K562 (cell line): ENCODE measurements around the gene SDHAF1. TPM values are rescaled to one million over a fixed set of nuclear protein-coding genes. Genes with fewer than 3 reads are reported as not detected.

Source experiments
- BRD4 ChIP-seq: fragments of 200-600 bp; sonication (generic); IDR thresholded peaks from 2 replicates; pipeline ENCODE4 v1.6.1; 2017; ENCODE audit warnings: inconsistent platforms
- CREB1 ChIP-seq, 2 experiments: sonication (generic) in 1 of 2; formaldehyde crosslinking in 1 of 2; IDR thresholded peaks; 2 replicates each; pipeline versions ENCODE4 v1.6.1 to v1.8.0; 2012 to 2022; ENCODE audit warnings: inconsistent platforms in 1 of 2, mild to moderate bottlenecking in 1 of 2, missing genetic modification reagents in 1 of 2, moderate library complexity in 1 of 2
- ETS2 ChIP-seq: IDR thresholded peaks from 2 replicates; pipeline ENCODE4 v1.6.1; 2016; ENCODE audit warnings: borderline replicate concordance, missing genetic modification characterization, mild to moderate bottlenecking, moderate library complexity, missing compliant biosample characterization; ENCODE audit not compliant: poor library complexity, severe bottlenecking
- FOXP1 ChIP-seq: sonication (generic); formaldehyde crosslinking; IDR thresholded peaks from 2 replicates; pipeline ENCODE4 v1.8.0; 2022; ENCODE audit warnings: mild to moderate bottlenecking, missing genetic modification reagents
- GABPA ChIP-seq: fragments of 200-800 bp; sonication (Bioruptor generic); conservative IDR thresholded peaks from 2 replicates; pipeline ENCODE4 v1.6.1; 2016; ENCODE audit warnings: low read depth, missing genetic modification characterization, missing compliant biosample characterization
- GABPB1 ChIP-seq: sonication (generic); formaldehyde crosslinking; IDR thresholded peaks from 2 replicates; pipeline ENCODE4 v1.8.0; 2022; ENCODE audit warnings: mild to moderate bottlenecking, missing genetic modification reagents
- GABPB2 ChIP-seq: fragments of 250-450 bp; sonication (Bioruptor Pico); conservative IDR thresholded peaks from 2 replicates; pipeline ENCODE4 v1.5.1; 2021; ENCODE audit warnings: mild to moderate bottlenecking
- NFRKB ChIP-seq: fragments of 450-650 bp; IDR thresholded peaks from 2 replicates; pipeline ENCODE4 v1.6.1; 2016; ENCODE audit warnings: low read depth
- RBM25 ChIP-seq: fragments of 200-400 bp; formaldehyde crosslinking; IDR thresholded peaks from 2 replicates; pipeline ENCODE4 v1.6.1; 2018; ENCODE audit warnings: low read length, low read depth, moderate library complexity; ENCODE audit not compliant: severe bottlenecking
- RREB1 ChIP-seq: fragments of 250-450 bp; sonication (Bioruptor Pico); IDR thresholded peaks from 2 replicates; pipeline ENCODE4 v1.4.0; 2020
- SAFB2 ChIP-seq: fragments of 200-400 bp; formaldehyde crosslinking; IDR thresholded peaks from 2 replicates; pipeline ENCODE4 v1.6.1; 2018; ENCODE audit warnings: borderline replicate concordance, low read length, low read depth, moderate library complexity; ENCODE audit not compliant: severe bottlenecking
- SIRT6 ChIP-seq: IDR thresholded peaks from one replicate; pipeline ENCODE4 v1.6.1; 2012; ENCODE audit warnings: low read depth, mild to moderate bottlenecking, control low read depth, inconsistent platforms, low read length, moderate library complexity
- SIX5 ChIP-seq, 2 experiments: IDR thresholded peaks; 2 replicates each; pipeline ENCODE4 v1.6.1; 2011; ENCODE audit warnings: low read length in 2 of 2, borderline replicate concordance in 1 of 2, low read depth in 1 of 2, mild to moderate bottlenecking in 1 of 2, moderate library complexity in 1 of 2; ENCODE audit not compliant: insufficient read depth in 1 of 2
- TEAD1 ChIP-seq, 2 experiments: fragments of 450-650 bp in 1 of 2; sonication (generic) in 1 of 2; formaldehyde crosslinking; IDR thresholded peaks; 2 replicates each; pipeline versions ENCODE4 v1.4.0 to v1.8.0; 2020 to 2022; ENCODE audit warnings: mild to moderate bottlenecking in 2 of 2, missing genetic modification reagents in 1 of 2
- THRA ChIP-seq: fragments of 450-650 bp; IDR thresholded peaks from 2 replicates; pipeline ENCODE4 v1.6.1; 2017; ENCODE audit warnings: mild to moderate bottlenecking, moderate library complexity
- ZNF644 ChIP-seq: fragments of 200-800 bp; sonication (Bioruptor generic); IDR thresholded peaks from 2 replicates; pipeline ENCODE4 v1.6.1; 2016; ENCODE audit warnings: low read depth, missing genetic modification characterization, missing compliant biosample characterization
- ZNF655 ChIP-seq: fragments of 250-450 bp; sonication (Bioruptor Pico); IDR thresholded peaks from 2 replicates; pipeline ENCODE4 v1.5.0; 2021
- ZSCAN32 ChIP-seq: fragments of 450-650 bp; formaldehyde crosslinking; IDR thresholded peaks from 2 replicates; pipeline ENCODE4 v1.4.0; 2020; ENCODE audit warnings: mild to moderate bottlenecking, moderate library complexity
- polyA plus RNA-seq, 8 experiments: library from polyadenylated mRNA; depleted of rRNA in 4 of 8; stranded (reverse) in 5 of 8; unstranded in 3 of 8; fragments of >200 nt; fragmentation: Nextera tagmentation in 2 of 8; fragmentation: Illumina TruSeq in 1 of 8; extraction: Ambion mirVana in 2 of 8; extraction: Trizol in 1 of 8; gene quantifications; 2 replicates each; pipeline versions ENCODE4 v1.2.1 to v1.2.3, GENCODE V29; 2011 to 2014; ENCODE audit warnings: inconsistent platforms in 1 of 8, missing spikeins in 1 of 8
- total RNA-seq, 7 experiments: library from RNA; depleted of rRNA in 6 of 7; stranded (reverse); fragments of >200 nt in 6 of 7; fragmentation: Illumina TruSeq in 2 of 7; extraction: Trizol in 2 of 7; gene quantifications; 2 replicates each; pipeline versions ENCODE4 v1.2.1 to v1.2.3, GENCODE V29; 2011 to 2021; ENCODE audit warnings: low replicate concordance in 1 of 7

The SDHAF1 gene
- total and polyA plus RNA-seq, 9 of the 15 experiments (the other 6 are each of a cell fraction or from before 2014, with no cell fraction given), result 0.42 to 55.7 (median 18.8) TPM

DNA sequence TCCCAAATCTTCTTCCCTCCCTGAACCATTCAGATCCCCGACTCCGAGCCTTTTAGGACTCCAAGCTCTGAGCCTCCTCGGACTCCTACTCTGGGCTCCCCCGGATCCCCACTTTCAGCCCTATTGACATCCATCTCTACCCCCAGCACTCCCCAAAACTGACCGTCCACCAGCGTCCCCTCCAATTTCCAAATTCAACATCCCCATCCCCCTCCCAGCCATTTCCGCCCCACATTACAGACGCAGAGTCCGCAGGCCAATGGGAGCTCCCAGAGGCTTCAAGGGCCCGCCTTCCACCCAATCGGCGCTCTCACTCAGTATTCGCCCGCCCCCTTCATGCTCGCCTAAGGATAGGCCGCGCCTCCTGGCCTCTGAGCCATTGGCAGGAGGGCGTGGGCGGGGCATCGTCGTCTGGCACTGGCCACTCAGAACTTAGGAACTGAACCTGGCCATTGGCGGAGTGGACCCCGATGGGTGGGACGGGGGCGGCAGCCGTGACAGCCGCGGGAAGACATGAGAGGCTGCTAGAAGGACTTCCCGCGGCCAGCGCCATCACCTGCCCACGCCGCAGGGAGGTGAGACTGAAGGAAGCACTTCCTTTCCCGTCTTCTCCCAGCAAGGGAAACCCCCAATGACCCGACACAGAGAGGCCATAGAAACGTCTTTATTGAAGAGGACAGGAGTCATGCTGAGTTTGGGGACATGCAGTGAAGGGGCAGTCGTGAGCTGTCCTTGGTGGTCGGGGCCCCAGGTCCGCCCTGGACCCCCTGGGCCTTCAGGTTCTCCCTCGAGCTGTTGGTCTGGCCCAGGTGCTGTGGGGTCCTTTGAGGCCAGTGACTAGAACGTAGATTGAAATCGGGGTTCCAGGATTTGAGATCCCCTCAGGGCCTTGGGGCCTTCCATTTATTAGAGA lies 19.3 kb downstream of the SDHAF1 start, which contains the start of gene ALKBH6 (continued):
- TF ChIP-seq SAFB2, result no peak
- no peak for TF ChIP-seq GABPB2 (CRISPR knock-in tag)
- TF ChIP-seq FOXP1 (CRISPR knock-in tag), result no peak
- TF ChIP-seq NFRKB, result peak; percentile 16
- peak; percentile 68 for TF ChIP-seq CREB1 (IDR thresholded peaks at IDR 0.05)
- TF ChIP-seq CREB1 (CRISPR knock-in tag; IDR thresholded peaks at IDR 0.05), result peak; percentile 81
- no peak for TF ChIP-seq ZNF655 (CRISPR knock-in tag)
- TF ChIP-seq ZNF644 (tag), result no peak
- TF ChIP-seq RREB1 (CRISPR knock-in tag), result peak; percentile 57; the same call in 1 of the 2 replicates
- TF ChIP-seq RBM25, result peak; percentile 91
- TF ChIP-seq BRD4, result no peak
- no peak for TF ChIP-seq ZSCAN32 (CRISPR knock-in tag)
- no peak for TF ChIP-seq SIX5 (IDR thresholded peaks at IDR 0.05; ENCODE audit: borderline replicate concordance in 1 of 2, insufficient read depth in 1 of 2, low read depth in 1 of 2, low read length in 2 of 2)
- TF ChIP-seq SIRT6, result no peak
- no peak for TF ChIP-seq TEAD1 (CRISPR knock-in tag; IDR thresholded peaks at IDR 0.05)
- TF ChIP-seq GABPA (tag), result peak; percentile 76
- no peak for TF ChIP-seq THRA
- peak; percentile 68; the same call in 1 of the 2 replicates for TF ChIP-seq GABPB1 (CRISPR knock-in tag)
- TF ChIP-seq ETS2 (tag), result no peak
